T-helper 17 cell (primary cell): ENCODE measurements around the gene SNX25. TPM values are rescaled to one million over a fixed set of nuclear protein-coding genes. Genes with fewer than 3 reads are reported as not detected.
"Not testable (repeated sequence)": the region's sequence is repeated elsewhere in the genome, so short reads cannot be mapped to it uniquely, and the experiment has no call there.

ENCODE experiments used
- ATAC-seq: fragments of 150-1000 bp; cut with Tn5 transposase; 2 replicates; pipeline ENCODE4 v1.10.0; 2021; ENCODE audit warnings: mild to moderate bottlenecking, moderate library complexity
- DNase-seq, 3 donors: peaks; one replicate each; pipeline versions ENCODE4 v3.0.0 to v3.0.0-alpha.2; 2020 to 2021
- H3K9me3 ChIP-seq: one replicate; pipeline ENCODE4 v1.7.0; 2013; ENCODE audit warnings: low read length, mild to moderate bottlenecking; ENCODE audit not compliant: control insufficient read depth, poor library complexity, severe bottlenecking
- H3K27ac Mint-ChIP-seq: one replicate; pipeline ENCODE4 v1.8.0; 2022; ENCODE audit warnings: mild to moderate bottlenecking, moderate library complexity, mixed read lengths
- H3K27me3 Mint-ChIP-seq: one replicate; pipeline ENCODE4 v1.8.0; 2022; ENCODE audit warnings: mixed read lengths
- H3K36me3 Mint-ChIP-seq: one replicate; pipeline ENCODE4 v1.8.0; 2022; ENCODE audit warnings: low read depth, mixed read lengths
- H3K4me1 Mint-ChIP-seq: one replicate; pipeline ENCODE4 v1.8.0; 2022; ENCODE audit warnings: mild to moderate bottlenecking, mixed read lengths
- H3K4me3 Mint-ChIP-seq: one replicate; pipeline ENCODE4 v1.8.0; 2022; ENCODE audit warnings: mild to moderate bottlenecking, moderate library complexity, mixed read lengths
- total RNA-seq, 4 donors: library from RNA in 2 of 4; stranded (reverse) in 2 of 4; gene quantifications; one replicate each; pipeline ENCODE4 v1.2.3 and lab custom pipeline; 2022 to 2026

SNX25 gene
- total RNA-seq, 2 donors from 2014 or later: 13.2 to 20.4 TPM

DNA sequence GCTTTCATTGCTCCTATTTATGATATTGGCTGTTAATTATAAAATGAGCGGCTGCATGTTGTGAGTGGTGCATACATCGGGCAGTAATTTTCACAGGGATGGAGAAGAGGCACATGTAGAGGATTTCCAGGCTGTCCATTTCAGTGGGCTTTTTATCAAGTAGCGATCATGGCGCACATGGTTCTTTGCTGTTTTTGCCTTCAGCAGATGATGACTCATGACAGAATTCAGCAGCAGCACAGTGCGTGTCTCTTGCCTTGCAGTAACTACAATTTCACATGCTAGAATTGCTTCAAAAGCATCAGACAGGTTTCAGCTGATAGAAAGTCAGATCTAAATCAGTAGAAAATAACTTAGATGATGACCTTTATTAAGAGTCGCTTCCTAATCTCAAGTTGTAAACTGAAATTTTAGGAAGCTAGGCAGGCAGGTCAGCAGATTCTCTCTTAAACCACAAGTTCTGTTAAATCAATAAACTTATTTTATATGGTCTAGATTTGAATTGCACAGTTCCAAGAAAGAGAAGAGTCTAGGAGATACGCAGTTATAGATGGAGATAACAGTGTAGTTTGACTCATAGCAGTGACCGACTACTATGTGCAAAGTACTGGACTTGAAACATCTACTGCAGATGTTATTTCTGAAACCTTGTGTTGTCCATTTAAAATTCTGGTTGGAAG lies 150.5 kb downstream of the SNX25 start:
- ATAC-seq (no peak), DNase-seq (no peak)
- no peak overlapping the region for H3K27ac Mint-ChIP-seq
- peaks cover 4% of the 10 kb centered on the region for H3K36me3 Mint-ChIP-seq
- H3K4me1 Mint-ChIP-seq: peaks cover 2% of the 10 kb centered on the region
- H3K9me3 ChIP-seq: no peaks in the 10 kb centered on the region
- H3K27me3 Mint-ChIP-seq: no peaks in the 10 kb centered on the region
- no peak overlapping the region for H3K4me3 Mint-ChIP-seq

DNA sequence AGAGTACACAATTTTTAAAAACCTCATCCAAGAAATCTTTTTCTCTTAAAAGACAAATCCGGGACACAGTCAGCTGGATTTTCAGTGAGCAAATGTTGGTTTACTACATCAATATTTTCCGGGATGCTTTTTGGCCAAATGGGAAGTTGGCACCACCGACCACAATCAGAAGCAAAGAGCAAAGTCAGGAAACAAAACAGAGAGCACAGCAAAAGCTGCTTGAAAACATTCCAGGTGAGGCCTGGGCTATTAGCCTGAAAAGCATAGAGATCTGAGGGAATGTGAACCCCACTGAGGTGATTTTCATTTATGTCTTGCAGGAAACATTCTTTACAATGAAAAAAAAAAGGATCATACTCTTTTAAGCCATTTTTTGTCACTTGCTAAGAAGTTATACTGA lies 152.5 kb downstream of the SNX25 start:
- ATAC-seq: no peak
- no peak overlapping the region for H3K4me3 Mint-ChIP-seq
- H3K27me3 Mint-ChIP-seq: no peaks in the 10 kb centered on the region
- DNase-seq: no peak
- no peaks in the 10 kb centered on the region for H3K4me1 Mint-ChIP-seq
- no peaks in the 10 kb centered on the region for H3K9me3 ChIP-seq
- H3K36me3 Mint-ChIP-seq: no peaks in the 10 kb centered on the region
- H3K27ac Mint-ChIP-seq: no peak overlapping the region

DNA sequence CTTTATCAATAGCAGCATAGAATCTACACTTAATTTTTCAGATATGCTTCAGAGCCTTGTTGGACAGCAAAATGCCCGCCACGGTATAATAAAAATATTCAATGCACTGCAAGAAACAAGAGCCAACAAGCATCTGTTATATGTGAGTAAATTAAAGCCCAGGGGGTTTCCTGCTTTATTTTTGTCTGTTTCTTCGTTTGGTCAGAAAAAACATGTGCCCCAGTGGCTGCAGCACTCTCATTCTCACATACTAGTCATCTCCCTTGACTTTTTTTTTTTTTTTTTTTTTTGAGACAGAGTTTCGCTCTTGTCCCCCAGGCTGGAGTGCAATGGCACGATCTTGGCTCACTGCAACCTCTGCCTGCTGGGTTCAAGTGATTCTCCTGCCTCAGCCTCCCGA lies 153.2 kb downstream of the SNX25 start:
- H3K4me3 Mint-ChIP-seq, H3K36me3 Mint-ChIP-seq, H3K27me3 Mint-ChIP-seq, DNase-seq, ATAC-seq, H3K27ac Mint-ChIP-seq, H3K4me1 Mint-ChIP-seq, H3K9me3 ChIP-seq: not testable (repeated sequence)

DNA sequence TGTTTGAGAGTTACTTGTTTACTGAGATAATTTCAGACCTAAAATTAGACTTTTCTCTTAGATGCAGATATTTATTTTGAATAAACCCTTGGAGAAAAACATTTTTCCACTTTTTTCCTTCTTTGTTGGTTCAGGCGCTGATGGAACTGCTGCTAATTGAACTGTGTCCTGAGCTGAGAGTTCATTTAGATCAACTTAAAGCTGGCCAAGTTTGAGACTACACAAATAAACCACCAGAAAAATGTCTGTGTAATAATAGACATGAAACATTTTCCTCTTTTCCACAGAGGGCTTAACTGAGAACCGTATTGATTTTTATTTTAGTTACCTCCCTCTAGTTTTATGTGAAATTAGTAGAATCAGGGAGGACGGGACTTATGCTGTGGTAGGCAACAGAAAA lies 153.9 kb downstream of the SNX25 start:
- ATAC-seq (no peak), DNase-seq (no peak)
- Mint-ChIP-seq H3K4me3 (no peak overlapping the region), H3K4me1 (no peaks in the 10 kb centered on the region), H3K27me3 (no peaks in the 10 kb centered on the region), H3K27ac (no peak overlapping the region), H3K36me3 (no peaks in the 10 kb centered on the region)
- H3K9me3 ChIP-seq: no peaks in the 10 kb centered on the region

DNA sequence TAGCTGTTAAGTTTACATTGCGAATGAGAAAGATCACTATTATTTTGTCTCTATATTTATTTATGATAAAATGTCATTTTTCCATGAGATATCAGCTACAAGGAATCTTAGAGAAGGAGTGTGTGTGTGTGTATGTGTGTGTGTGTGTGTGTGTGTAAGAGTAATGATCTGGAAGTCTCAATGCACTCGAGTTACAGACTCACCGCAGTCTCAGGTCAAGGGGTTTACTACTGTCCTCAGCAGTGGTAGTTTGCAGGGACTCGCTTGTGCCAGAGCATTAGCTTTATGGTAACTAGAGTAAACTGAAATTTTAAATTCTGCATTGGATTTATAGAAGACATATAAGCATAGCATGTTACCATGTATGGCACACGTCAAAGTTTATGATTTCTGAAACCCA lies 155.5 kb downstream of the SNX25 start:
- no peak overlapping the region for H3K27ac Mint-ChIP-seq

DNA sequence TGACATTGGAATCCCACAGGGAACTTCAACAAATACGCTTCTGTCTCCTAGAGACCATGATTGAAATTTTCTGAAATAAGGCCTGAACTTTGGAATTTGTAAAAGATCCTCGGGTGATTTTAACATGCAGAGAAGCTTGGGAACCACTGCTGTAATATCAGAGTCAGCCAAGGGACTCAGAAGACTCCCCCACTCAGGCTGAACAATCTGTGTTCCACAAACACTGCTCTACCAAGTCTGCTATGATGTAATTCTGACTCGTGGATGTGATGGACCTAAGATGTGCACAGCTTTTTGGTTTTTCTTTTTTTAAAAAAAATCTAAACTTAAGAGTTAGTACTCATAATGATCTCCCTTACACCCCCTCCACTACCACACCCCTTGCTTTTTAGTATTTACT lies 160.3 kb downstream of the SNX25 start:
- DNase-seq: no peak

More for the DNA sequence above, 155.5 kb downstream of the SNX25 start:
- DNase-seq: no peak
- ATAC-seq: no peak
- H3K4me3 Mint-ChIP-seq: no peak overlapping the region
- no peaks in the 10 kb centered on the region for H3K9me3 ChIP-seq
- no peaks in the 10 kb centered on the region for H3K4me1 Mint-ChIP-seq
- no peaks in the 10 kb centered on the region for H3K27me3 Mint-ChIP-seq
- no peaks in the 10 kb centered on the region for H3K36me3 Mint-ChIP-seq

DNA sequence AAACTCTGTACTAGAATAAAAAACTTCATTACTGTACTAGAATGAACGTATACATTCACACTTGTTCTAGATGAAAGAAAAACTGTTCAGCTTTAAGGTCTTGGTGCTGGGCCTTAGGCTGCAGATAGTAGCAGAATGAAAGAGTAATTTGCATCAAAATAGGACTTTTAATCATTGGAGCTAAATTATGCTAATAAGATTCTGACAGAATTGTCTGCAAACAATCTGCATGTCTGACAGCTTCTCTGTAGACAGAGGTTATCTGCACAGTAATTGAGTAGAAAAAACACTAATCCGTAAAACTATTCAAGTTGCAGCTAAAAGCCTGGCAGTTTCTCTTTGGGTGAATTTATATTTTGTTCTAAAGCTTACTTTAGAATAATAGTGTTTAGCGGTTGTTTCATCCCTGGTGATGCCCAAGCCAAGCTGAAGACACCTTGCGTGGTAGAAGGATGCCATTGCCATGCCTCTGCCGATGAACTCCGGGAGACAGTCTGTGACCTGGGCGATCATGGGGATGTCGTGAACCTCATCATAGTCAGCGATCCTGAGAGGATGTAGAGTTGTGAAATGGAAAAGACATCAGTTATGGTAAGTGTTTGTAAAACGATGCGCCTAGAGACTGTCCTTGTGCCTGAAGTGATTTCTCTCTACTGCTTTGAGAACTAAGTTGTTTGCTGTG lies 161.0 kb downstream of the SNX25 start:
- ATAC-seq: no peak
- Mint-ChIP-seq H3K27me3 (no peaks in the 10 kb centered on the region), H3K36me3 (no peaks in the 10 kb centered on the region)

More for the DNA sequence above, 160.3 kb downstream of the SNX25 start:
- no peaks in the 10 kb centered on the region for H3K9me3 ChIP-seq
- peaks cover under 1% of the 10 kb centered on the region for H3K4me1 Mint-ChIP-seq
- H3K36me3 Mint-ChIP-seq: no peaks in the 10 kb centered on the region
- H3K27ac Mint-ChIP-seq: no peak overlapping the region
- ATAC-seq: no peak
- H3K27me3 Mint-ChIP-seq: no peaks in the 10 kb centered on the region
- no peak overlapping the region for H3K4me3 Mint-ChIP-seq

DNA sequence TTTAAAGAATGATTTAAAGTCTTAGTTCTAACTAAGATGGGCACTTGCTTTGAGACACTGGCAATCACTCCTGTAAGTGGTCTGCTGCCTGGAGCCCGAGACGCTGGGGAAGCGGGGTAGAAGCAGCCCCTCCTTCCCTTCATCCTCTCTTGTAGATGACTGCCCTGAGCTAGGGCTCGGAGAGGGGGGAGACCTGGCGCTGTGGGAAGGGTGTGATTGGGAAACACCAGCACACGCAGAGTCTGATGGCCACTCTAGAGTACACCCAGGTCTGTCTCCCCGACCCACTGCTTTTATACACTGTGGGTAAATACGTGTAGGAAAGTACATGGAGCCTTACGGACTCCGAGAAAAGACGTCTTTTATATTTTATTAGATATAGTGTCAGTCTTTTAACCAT lies 162.3 kb downstream of the SNX25 start:
- no peaks in the 10 kb centered on the region for H3K9me3 ChIP-seq
- ATAC-seq (no peak), DNase-seq (no peak)
- H3K4me1 Mint-ChIP-seq: peaks cover 2% of the 10 kb centered on the region
- H3K27me3 Mint-ChIP-seq: no peaks in the 10 kb centered on the region
- no peaks in the 10 kb centered on the region for H3K36me3 Mint-ChIP-seq
- no peak overlapping the region for H3K4me3 Mint-ChIP-seq
- no peak overlapping the region for H3K27ac Mint-ChIP-seq

More for the DNA sequence above, 161.0 kb downstream of the SNX25 start:
- no peak for DNase-seq
- no peak overlapping the region for H3K4me3 Mint-ChIP-seq
- no peak overlapping the region for H3K27ac Mint-ChIP-seq
- no peaks in the 10 kb centered on the region for H3K9me3 ChIP-seq
- H3K4me1 Mint-ChIP-seq: peaks cover 2% of the 10 kb centered on the region

DNA sequence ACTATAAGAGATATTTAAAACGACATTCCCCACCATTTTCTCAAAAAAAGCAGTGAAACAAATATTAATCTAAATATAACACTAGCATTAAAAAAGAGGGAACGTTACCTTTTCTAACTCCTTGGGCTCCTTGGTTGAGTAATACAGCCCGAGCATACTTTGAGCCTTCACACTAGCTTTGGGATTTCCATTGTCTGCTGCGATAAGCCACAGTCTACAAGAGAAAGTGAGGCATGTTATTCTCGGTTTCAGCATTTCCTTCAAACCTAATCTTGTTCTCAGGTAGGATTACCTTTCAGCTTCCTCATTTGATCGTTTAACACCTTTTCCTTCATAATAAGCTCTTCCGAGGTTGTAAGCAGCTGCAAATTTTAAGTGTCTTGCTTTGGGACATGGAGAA lies 164.6 kb downstream of the SNX25 start:
- Mint-ChIP-seq H3K4me1 (peaks cover 2% of the 10 kb centered on the region), H3K36me3 (no peaks in the 10 kb centered on the region), H3K4me3 (no peak overlapping the region), H3K27ac (no peak overlapping the region), H3K27me3 (no peaks in the 10 kb centered on the region)
- no peaks in the 10 kb centered on the region for H3K9me3 ChIP-seq
- no peak for ATAC-seq
- no peak for DNase-seq

DNA sequence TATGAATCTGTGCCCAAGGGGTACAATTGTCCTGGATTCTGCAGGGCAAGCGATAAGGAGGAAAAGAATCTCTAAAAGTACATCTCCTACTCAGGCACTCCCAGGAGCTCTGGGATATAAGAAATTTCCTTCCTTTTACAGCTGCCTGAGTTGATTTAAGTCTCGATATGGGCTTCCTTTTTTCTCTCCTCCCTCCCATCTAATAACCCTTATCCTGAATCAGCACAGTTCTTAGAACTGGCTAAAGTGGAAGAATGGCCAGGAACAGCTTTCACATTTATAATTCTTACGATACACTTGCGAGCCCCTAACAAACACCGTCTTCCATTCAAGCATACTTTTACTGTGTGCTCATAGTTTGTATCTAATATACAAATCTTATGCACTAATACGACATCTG lies 165.2 kb downstream of the SNX25 start:
- DNase-seq: no peak

DNA sequence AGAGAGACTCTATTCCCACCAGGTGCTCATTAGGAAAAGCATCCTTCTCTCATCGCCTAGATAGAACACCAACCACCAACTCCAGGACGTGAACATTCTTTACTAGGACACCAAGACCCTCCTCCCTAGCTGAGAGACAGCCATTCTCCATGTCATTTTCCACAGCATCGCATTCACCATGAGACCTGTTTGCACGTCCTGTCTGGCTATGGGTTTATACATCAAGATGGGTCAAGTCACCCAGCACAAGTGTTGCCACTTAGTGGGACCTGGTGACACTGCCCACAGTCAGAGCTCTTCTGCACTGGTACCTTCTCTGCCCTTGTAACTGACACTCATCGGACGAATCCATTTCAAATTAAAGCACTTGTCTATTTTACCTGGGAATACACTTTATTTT lies 168.9 kb downstream of the SNX25 start:
- Mint-ChIP-seq H3K4me3 (no peak overlapping the region), H3K27me3 (no peaks in the 10 kb centered on the region), H3K27ac (no peak overlapping the region), H3K36me3 (no peaks in the 10 kb centered on the region), H3K4me1 (peaks cover 2% of the 10 kb centered on the region)
- DNase-seq (no peak), ATAC-seq (no peak)
- H3K9me3 ChIP-seq: no peaks in the 10 kb centered on the region

More for the DNA sequence above, 165.2 kb downstream of the SNX25 start:
- no peaks in the 10 kb centered on the region for H3K9me3 ChIP-seq
- Mint-ChIP-seq H3K36me3 (no peaks in the 10 kb centered on the region), H3K4me3 (no peak overlapping the region), H3K27ac (no peak overlapping the region), H3K27me3 (no peaks in the 10 kb centered on the region), H3K4me1 (peaks cover 2% of the 10 kb centered on the region)
- no peak for ATAC-seq

DNA sequence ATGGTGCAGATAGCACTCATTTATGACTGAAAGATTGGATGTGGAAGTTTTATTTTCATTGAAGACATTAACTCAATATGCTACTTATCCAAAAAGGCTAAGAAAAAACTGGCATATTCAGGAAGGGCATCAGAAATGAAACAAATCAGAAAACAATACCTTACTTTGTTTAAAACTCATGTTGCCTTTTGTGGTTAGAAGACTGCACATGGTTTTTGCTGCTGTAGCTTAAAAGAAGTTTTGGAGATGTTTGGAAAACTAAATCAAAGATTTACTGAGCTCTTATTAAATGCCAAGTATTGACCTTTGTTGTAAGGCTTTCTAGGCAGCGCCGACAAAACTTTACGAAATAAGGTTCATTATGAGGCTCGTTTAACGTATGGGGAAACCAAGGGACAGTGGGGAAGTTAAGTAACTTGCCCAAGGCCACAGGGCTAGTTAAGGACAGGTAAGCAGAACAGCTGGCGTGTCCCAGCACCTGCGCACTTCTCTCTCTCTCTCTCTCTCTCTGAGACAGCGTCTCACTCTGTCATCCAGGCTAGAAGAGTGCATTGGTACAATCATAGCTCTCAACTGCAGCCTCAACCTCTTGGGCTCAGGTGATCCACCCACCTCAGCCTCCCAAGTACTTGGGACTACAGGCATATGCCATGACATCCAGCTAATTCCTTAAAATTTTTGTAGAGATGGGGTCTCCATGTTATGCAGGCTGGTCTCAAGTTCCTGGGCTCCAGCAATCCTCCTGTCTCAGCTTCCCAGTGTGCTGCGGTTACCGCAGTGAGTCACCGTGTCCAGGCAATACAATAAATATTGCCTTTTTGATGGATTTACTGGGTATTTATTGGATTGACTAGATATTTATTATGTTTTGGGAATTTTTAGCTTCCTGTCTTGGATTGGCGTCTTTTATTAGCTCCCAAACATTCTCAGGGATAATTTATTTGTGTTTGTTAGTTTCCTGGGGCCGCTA lies 170.2 kb downstream of the SNX25 start:
- H3K27ac Mint-ChIP-seq: no peak overlapping the region
- H3K4me3 Mint-ChIP-seq: no peak overlapping the region
- no peaks in the 10 kb centered on the region for H3K27me3 Mint-ChIP-seq
- peaks cover 4% of the 10 kb centered on the region for H3K4me1 Mint-ChIP-seq
- H3K9me3 ChIP-seq: no peaks in the 10 kb centered on the region
- no peak for ATAC-seq
- no peaks in the 10 kb centered on the region for H3K36me3 Mint-ChIP-seq
- DNase-seq: no peak

DNA sequence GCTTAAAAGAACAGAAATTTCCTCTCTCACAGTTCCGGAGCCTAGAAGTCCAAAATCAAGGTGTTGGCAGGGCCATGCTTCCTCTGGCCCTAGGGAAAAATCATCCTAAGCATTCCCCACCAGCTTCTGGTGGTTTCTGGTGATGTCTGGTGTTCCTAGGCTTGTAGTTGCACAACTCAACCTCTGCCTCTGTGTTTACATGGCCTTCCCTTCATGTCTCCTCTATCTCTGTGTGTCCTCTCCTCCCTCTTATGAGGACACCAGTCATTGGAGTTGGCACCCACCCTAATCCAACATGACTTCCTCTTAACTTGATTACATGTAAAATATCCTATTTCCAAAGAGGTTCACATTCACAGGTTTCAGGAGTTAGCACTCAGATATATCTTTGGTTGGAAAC lies 170.9 kb downstream of the SNX25 start:
- no peaks in the 10 kb centered on the region for H3K9me3 ChIP-seq
- Mint-ChIP-seq H3K36me3 (no peaks in the 10 kb centered on the region), H3K4me3 (no peak overlapping the region), H3K27ac (no peak overlapping the region), H3K4me1 (peaks cover 5% of the 10 kb centered on the region), H3K27me3 (no peaks in the 10 kb centered on the region)
- ATAC-seq (no peak), DNase-seq (no peak)
